Measurements from ENCODE around the gene RHBDF1. TPM values are rescaled to one million over a fixed set of nuclear protein-coding genes. Genes with fewer than 3 reads are reported as not detected.
A peak's percentile ranks its signal among the peaks of the same experiment; 100 is the strongest.

Gene RHBDF1
- total RNA-seq, 1 experiment from 2014 or later = 93.7 TPM

GRCh38 chr16:94918-95265, 22.5 kb upstream of the RHBDF1 start:
- DNase-seq (ENCODE audit: low read depth) = no peak

- no peak for DNase-seq (ENCODE audit: low read depth)
Observed at GRCh38 chr16:92431-93339, 20.3 kb upstream of the RHBDF1 start.

GRCh38 chr16:91484-91883, 19.1 kb upstream of the RHBDF1 start:
- DNase-seq (ENCODE audit: low read depth) = no peak

- no peak for DNase-seq (ENCODE audit: low read depth)
Observed at GRCh38 chr16:89391-90302, 17.2 kb upstream of the RHBDF1 start.

- no peak for DNase-seq (ENCODE audit: low read depth)
Observed at GRCh38 chr16:88613-89012, 16.2 kb upstream of the RHBDF1 start.

- no peak for DNase-seq (ENCODE audit: low read depth)
Observed at GRCh38 chr16:86483-86952, 14.1 kb upstream of the RHBDF1 start.

GRCh38 chr16:85865-86264, 13.4 kb upstream of the RHBDF1 start:
- DNase-seq (ENCODE audit: low read depth) = no peak

DNA sequence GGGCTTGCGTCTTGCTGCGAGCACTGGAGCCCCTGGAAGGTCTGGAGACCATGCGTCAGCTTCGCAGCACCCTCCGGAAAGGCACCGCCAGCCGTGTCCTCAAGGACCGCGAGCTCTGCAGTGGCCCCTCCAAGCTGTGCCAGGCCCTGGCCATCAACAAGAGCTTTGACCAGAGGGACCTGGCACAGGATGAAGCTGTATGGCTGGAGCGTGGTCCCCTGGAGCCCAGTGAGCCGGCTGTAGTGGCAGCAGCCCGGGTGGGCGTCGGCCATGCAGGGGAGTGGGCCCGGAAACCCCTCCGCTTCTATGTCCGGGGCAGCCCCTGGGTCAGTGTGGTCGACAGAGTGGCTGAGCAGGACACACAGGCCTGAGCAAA, 13.0 kb upstream of the RHBDF1 start:
- DNase-seq (ENCODE audit: low read depth) = no peak

DNA sequence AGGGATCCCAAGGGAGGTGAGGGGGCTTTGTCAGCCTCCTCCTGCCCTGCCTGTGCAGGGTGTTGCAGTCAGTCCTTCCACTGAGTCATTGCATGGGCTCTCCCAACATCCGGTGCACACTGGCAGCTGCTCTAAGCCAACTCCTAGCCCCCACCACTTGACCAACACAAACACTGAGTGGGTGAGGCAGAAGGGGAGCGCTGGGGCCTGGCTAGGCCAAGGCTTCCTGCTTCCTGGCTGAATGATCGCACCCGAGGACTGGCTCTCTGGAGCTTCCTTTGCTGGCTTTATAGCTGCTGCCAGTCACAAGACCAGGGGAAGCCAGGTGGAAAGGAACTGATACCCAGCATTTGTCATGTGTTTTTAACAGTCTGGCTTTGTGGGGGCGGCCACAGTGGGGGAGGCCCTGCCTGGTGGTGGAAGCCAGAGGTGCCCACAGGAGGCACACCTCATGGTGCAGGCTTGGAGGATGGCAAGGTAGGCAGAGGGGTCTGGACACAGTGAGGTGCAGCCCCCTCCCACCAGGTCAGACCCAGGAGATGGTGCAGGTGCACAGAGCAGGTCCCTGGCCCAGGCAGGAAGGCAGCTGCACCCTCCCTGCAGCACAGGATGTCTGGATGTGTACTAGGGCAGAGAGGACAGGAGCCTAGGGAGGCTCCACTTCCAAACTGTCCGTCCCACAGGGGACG, 12.4 kb upstream of the RHBDF1 start:
- DNase-seq (ENCODE audit: low read depth) = peak; percentile 99

DNA sequence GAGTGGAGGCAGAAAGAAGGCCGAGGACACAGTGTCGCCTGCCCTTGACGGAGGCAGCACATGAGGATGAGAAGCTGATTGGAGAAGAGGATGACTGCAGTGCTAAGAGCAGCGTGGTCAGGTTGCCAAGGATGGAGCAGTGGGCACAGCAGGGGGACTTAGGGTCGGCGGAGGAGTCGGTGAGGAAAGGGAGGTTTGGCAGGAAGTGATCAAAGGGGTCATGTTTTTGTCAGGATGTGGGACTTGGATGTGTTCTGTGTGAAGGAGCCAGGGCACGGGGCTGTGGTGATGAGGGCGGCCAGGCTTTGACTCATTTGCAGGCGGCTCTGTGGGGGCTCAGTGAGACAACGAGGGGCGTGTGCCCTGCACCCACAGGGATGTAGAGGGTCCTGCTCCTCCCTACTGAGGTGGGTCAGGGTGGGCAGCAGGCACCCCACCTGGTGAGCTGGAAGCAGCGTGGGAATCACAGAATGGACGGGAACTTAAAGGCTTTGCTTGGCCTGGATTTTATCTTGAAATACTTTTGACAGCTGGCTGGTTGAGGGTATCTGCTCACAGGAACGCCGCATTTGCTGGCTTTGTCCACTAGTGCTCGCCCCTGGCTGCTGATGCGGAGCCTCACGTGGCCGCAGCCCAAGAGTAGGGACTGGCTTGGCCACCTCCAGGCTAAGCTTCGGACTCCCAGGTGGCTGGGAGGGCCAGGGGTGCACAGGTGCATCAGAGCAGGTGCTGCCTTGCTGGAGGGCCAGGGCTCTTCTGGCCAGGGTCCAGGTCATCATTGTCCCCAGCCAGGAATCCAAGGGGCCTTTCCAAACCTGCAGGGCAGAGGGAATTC, 11.6 kb upstream of the RHBDF1 start:
- peak; percentile 73 for DNase-seq (ENCODE audit: low read depth)

GRCh38 chr16:83060-83603, 10.7 kb upstream of the RHBDF1 start:
- no peak for DNase-seq (ENCODE audit: low read depth)

DNA sequence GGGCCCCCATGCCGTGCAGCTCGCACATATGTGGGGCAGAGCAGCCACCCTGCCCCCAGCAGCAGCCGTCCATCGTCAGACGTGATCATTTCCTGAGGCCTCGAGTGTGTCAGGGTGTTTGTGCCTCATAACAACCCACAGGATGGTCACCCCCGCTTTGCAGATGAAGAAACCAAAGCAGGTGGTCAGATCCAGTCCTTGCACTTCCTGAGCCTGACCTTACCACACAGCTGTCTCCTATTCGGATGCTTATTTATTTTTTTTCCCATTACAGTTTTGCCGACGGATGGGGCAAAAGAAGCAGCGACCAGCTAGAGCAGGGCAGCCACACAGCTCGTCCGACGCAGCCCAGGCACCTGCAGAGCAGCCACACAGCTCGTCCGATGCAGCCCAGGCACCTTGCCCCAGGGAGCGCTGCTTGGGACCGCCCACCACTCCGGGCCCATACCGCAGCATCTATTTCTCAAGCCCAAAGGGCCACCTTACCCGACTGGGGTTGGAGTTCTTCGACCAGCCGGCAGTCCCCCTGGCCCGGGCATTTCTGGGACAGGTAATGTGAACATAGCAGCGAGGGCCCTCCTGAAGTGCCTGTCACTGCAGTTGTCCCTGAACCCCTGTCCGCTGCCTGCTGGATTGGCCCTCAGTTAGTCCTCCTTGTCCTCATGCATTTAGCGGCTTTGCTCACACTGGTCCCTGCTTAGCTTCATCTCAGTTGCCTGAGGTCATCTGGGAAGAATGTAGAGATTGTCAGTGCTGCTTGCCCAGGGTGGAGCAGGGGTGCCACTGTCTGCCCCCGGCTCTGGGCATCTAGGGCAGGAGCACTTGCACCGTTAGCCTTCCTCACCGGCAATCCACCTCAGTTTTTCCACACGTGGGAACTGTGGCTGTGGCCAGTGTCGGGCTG, 7.0 kb upstream of the RHBDF1 start:
- peak; percentile 95 for DNase-seq (ENCODE audit: low read depth)

DNA sequence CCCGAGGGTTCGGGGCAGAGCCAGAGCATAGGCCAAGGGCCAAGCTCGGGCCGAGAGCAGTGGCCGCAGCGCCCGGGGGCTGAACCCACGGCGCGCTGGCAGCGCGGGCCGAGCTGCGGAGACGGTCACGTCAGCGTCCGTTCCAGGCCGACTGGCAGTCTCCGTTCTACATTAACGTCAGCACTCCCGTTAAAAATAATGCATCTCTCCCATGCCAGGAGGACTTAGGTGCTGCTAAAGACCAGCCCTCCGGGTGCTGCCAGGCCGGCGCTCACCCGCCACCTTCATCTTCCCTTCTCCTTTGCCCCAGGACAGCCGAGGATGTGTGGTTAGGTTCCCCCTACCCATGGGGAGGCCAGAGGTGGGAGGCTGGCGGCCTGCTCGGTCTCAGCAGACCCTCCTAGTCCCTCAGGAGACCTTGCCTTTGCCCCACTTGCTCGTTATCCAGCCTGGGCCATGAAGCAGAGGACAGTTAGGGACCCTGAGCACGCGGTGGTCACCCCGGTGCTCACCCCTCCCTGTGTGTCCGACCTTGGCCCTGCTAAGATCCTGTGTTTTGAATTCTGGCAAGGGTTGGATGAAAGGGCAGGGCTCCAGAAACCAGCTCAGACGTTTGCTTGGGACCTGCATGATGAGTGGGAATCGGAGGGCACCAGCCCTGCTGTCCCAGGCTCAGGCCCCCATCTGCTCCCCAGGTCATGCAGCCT, 6.2 kb upstream of the RHBDF1 start:
- no peak for DNase-seq (ENCODE audit: low read depth)

GRCh38 chr16:77807-78443, 5.5 kb upstream of the RHBDF1 start, which contains the start of gene MPG:
Gene MPG, plus strand, starts transcription at chr16:78225. Its CDS starts 85 bp downstream, at chr16:78310.
- peak; percentile 79 for DNase-seq (ENCODE audit: low read depth)

GRCh38 chr16:77273-77806, 4.9 kb upstream of the RHBDF1 start:
- peak; percentile 53 for DNase-seq (ENCODE audit: low read depth)

DNA sequence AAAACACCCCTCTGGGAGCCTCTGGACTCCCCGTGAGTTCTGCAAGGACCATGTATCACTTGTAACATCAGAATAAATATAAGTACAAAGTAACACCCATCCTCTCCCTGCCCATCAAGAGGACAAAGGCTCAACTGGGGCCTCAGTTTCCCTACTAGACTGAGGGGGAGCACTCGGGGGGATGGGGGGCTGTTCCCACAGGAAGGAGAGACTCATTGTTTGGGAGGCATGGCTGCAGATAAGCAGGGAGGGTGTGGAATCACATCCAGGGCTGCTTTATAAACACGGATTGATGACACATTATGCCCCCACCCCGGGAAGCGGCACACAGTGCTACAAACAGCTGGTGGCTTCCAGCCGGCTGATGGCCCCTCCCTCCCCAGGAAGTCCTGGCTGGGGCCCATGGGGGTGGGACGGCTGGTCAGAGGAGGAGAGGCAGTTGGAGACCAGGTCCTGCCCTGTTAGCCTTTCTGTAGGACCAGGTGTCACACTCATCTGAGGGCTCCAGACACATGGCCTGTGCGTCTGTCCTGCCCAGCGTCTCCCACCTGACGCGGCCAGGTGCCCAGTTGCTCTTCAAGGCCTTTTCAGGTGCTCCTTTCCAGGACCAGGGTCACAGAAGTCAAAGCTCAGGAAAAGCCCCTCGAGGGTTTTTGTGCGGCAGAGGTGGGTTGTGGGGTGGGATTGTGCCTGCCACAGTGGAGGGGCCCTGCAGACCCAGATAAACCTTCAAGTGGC, 4.3 kb upstream of the RHBDF1 start:
- peak; percentile 94 for DNase-seq (ENCODE audit: low read depth)
